K562 treated with DMSO at 1 percent for 48 hours (cell line): ENCODE results near the gene PDSS2. TPM values are rescaled to one million over a fixed set of nuclear protein-coding genes. Genes with fewer than 3 reads are reported as not detected.

Experiments
- total RNA-seq: library from RNA; unstranded; fragments of 300-600 nt; gene quantifications from 2 replicates; pipeline ENCODE4 v1.2.3, GENCODE V29; 2022; ENCODE audit warnings: low replicate concordance; ENCODE audit errors: extremely low read depth

The PDSS2 gene, protein sequence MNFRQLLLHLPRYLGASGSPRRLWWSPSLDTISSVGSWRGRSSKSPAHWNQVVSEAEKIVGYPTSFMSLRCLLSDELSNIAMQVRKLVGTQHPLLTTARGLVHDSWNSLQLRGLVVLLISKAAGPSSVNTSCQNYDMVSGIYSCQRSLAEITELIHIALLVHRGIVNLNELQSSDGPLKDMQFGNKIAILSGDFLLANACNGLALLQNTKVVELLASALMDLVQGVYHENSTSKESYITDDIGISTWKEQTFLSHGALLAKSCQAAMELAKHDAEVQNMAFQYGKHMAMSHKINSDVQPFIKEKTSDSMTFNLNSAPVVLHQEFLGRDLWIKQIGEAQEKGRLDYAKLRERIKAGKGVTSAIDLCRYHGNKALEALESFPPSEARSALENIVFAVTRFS
- total RNA-seq: not detected in 2 replicates

DNA sequence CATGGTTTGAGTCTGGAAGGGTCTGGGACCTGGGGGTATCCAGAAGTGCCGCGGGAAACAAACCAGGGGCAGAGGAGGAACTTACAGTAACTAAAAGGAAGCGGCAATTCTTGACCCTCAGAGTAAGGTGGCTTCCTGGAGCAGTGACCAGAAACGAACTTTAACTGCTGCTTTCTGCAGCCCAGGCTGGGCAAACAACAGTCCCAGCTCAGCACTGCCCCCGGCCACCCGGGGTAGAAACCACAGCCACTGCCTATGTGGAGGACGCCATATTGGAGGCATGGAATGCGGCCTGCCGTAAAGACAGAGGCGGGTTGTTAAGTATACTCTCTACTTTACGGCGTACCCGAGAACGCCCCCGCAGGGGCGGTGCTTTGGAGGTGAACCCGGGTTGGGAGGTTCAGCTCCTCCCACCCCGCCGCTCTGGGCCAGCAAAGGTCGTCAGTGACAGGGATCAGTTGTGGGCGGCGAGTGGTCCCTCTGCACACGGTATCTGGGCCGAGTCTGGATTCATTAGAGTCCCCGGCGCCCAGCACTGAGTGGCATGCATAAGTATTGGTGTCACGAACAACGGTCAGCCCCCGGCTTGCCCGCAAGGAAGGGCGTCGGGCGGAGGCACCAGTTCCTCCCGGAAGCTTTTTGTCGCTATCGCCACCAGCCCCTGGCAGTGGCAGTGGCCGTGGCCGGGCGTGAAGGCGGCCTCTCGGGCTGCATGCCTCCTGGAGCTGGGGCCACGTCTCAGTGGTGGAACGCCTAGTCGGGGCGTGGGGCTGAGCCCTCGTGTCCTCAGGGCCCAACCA, at the start of gene PDSS2:
PDSS2 (minus strand) TSS at position 282 of the 800 bp plus-strand sequence; CDS start at position 3, 279 bp downstream.

DNA sequence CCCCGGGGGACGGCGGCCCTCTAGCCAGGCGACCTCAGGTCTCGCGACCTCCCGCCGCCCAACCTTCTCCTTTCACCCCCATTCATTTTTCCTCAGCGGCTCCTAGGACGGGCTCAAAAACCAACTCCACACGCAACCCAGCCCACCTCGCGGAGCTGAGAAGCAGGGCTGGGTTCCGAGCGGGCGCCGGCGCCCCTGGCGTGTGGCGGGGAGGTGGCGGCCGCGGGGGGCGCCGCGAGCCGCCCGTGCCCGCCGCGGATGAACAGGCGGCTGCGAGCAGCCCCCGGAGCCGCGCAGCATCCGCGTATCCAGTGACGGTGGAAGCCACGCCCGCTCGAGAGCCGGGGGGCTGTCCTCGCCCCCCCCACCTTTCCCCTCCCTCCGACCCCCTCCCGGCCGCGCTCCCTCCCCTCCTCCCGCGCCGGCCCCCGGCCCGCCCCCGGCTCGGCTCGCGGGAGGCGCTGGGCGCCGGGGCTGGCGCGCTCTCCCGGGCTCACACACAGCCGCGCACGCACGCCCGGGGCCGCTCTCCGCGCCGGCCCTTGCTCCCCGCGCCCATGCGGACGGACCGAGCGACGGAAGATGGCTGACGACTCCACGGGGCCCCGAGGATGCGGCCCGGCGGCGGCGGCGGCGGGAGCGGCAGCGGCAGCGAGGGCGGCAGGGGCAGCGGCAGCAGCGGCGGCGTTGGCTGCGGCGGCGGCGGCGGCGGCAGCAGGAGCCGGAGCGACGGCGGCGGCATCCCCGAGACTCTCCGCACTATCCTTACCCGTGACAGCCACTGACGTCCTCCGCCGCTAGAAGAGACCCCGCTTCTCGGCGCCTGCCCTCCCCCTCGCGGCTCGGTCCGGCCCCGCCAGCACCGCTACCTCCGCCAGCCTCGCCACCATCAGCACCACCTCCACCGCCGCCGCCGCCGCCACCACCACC, 30.5 kb upstream of the PDSS2 start, which contains the start of gene SOBP:
SOBP (plus strand) TSS at position 482 of the 930 bp plus-strand sequence. CDS start 500 bp downstream, outside the sequence.

DNA sequence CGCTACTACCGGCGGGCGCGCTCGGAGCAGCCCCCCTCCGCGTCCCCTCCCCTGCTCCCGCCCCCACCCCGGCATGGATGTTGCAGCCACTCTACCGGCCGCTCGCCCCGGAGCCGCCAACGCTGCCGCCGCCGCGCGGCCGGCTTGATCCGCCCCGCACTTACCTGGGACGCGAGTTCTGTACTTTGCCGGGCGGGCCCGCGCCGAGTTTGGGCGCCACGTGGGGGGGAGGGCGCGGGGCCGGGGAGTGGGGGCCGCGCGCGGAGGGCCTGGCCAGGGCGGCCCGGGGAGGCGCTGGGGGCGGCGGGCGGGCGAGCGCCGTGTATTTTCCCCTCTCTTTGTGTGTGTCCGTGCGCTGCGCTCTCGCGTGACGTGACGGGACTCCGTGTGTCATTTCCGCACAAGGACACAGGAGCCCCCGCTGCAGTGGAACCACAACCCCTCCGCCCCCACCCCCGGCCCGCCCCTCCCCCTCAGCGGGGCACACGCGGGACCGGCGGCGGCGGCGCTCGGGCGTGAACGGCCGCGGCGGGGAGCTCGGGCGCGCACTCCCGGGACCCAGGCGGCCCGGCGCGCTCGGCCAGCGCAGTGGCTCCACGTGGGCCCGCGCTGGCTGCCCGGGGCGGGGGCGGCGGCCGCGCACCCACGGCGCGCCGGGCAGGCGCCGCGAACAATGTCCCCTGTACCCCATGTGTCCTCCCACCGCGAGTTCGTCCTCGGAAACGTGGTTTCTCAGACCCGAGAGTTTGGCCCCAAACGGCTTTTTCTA, 344.3 kb downstream of the PDSS2 start, which contains the start of gene BEND3:
BEND3 (minus strand) TSS at position 590 of the 769 bp plus-strand sequence. CDS start 16,230 bp downstream, outside the sequence.

Other genes with a start within 250 kb of the PDSS2 start
- not detected in 2 replicates for gene SOBP, start 30.6 kb upstream of the PDSS2 start, total RNA-seq